Stomach (tissue), 4 donors: ENCODE results near the gene TBC1D9B.

Source experiments
- EP300 ChIP-seq: sonication (generic); formaldehyde crosslinking; IDR thresholded peaks from one replicate; pipeline ENCODE4 v1.6.1; 2017; ENCODE audit warnings: antibody characterized with exemption
- POLR2A ChIP-seq, 4 donors: fragments of 450-650 bp; IDR thresholded peaks; one replicate each; pipeline ENCODE4 v1.6.1; 2016; ENCODE audit warnings: antibody characterized with exemption in 4 of 4, control low read depth in 2 of 4, mild to moderate bottlenecking in 1 of 4, moderate library complexity in 1 of 4
- POLR2AphosphoS5 ChIP-seq, 3 donors: sonication (generic); formaldehyde crosslinking; IDR thresholded peaks; one replicate each; pipeline ENCODE4 v1.6.1; 2016; ENCODE audit warnings: antibody characterized with exemption in 3 of 3
- TF ChIP-seq, protein P1 (sequence below), 7 experiments: fragments of 450-650 bp in 4 of 7; fragments of 200-600 bp in 3 of 7; sonication (generic) in 3 of 7; IDR thresholded peaks; one replicate each; pipeline ENCODE4 v1.5.1; 2016 to 2019; ENCODE audit warnings: antibody characterized with exemption in 7 of 7, control low read depth in 2 of 7, mild to moderate bottlenecking in 1 of 7

- TF ChIP-seq, protein P1, sequence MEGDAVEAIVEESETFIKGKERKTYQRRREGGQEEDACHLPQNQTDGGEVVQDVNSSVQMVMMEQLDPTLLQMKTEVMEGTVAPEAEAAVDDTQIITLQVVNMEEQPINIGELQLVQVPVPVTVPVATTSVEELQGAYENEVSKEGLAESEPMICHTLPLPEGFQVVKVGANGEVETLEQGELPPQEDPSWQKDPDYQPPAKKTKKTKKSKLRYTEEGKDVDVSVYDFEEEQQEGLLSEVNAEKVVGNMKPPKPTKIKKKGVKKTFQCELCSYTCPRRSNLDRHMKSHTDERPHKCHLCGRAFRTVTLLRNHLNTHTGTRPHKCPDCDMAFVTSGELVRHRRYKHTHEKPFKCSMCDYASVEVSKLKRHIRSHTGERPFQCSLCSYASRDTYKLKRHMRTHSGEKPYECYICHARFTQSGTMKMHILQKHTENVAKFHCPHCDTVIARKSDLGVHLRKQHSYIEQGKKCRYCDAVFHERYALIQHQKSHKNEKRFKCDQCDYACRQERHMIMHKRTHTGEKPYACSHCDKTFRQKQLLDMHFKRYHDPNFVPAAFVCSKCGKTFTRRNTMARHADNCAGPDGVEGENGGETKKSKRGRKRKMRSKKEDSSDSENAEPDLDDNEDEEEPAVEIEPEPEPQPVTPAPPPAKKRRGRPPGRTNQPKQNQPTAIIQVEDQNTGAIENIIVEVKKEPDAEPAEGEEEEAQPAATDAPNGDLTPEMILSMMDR (IDR thresholded peaks at IDR 0.05), result no peak
- TF ChIP-seq POLR2A (IDR thresholded peaks at IDR 0.05), result no peak
- no peak for TF ChIP-seq POLR2AphosphoS5 (IDR thresholded peaks at IDR 0.05)
- TF ChIP-seq EP300, result no peak
Observed at GRCh38 chr5:179812997-179813607, 94.6 kb downstream of the TBC1D9B start.
